Measurements from ENCODE around the gene FMO4. TPM values are rescaled to one million over a fixed set of nuclear protein-coding genes. Genes with fewer than 3 reads are reported as not detected.

Gene FMO4
- 1.2 and 6.7 TPM in 2 replicates for total RNA-seq

GRCh38 chr1:171313835-171314320, at the start of gene FMO4:
TSS of gene FMO4 (plus strand) at chr1:171314183. CDS start at chr1:171319826, 5,643 bp downstream.

Other genes with a start within 250 kb of the FMO4 start
- 5.1 and 15.6 TPM in 2 replicates for gene FMO3, start 223.3 kb upstream of the FMO4 start, total RNA-seq
- 3.5 and 4.5 TPM in 2 replicates for gene FMO2, start 128.9 kb upstream of the FMO4 start, total RNA-seq
- gene FMO1, start 65.7 kb upstream of the FMO4 start, total RNA-seq, result 0.29 and 0.66 TPM in 2 replicates
- gene PRRC2C, start 171.3 kb downstream of the FMO4 start, total RNA-seq, result 51.4 and 60.9 TPM in 2 replicates

All from smooth muscle cell of trachea (primary cell).